H9 (cell line): ENCODE results near the gene DLEC1. TPM values are rescaled to one million over a fixed set of nuclear protein-coding genes. Genes with fewer than 3 reads are reported as not detected.

Experiments
- DNase-seq: peaks from one replicate; pipeline ENCODE4 v3.0.0-alpha.2; 2017
- H2AFZ ChIP-seq: one replicate; pipeline ENCODE4 v1.6.1; 2013; ENCODE audit warnings: mild to moderate bottlenecking, low read length, control low read depth, moderate library complexity
- H2AK5ac ChIP-seq: 2 replicates; pipeline ENCODE4 v1.6.1; 2013; ENCODE audit warnings: low read length, control low read depth, mixed read lengths; ENCODE audit not compliant: insufficient read length
- H2BK120ac ChIP-seq: one replicate; pipeline ENCODE4 v1.6.1; 2013; ENCODE audit warnings: low read depth, mild to moderate bottlenecking, low read length, control low read depth, inconsistent platforms; ENCODE audit not compliant: poor library complexity, severe bottlenecking
- H2BK12ac ChIP-seq: 2 replicates; pipeline ENCODE4 v1.6.1; 2013; ENCODE audit warnings: low read length, control low read depth, mixed read lengths, low read depth; ENCODE audit not compliant: insufficient read length
- H2BK15ac ChIP-seq: 2 replicates; pipeline ENCODE4 v1.6.1; 2013; ENCODE audit warnings: low read depth, low read length, control low read depth
- H2BK20ac ChIP-seq: one replicate; pipeline ENCODE4 v1.6.1; 2013; ENCODE audit warnings: low read depth, mild to moderate bottlenecking, low read length, control low read depth, inconsistent platforms; ENCODE audit not compliant: poor library complexity, severe bottlenecking
- H2BK5ac ChIP-seq: 2 replicates; pipeline ENCODE4 v1.6.1; 2013; ENCODE audit warnings: low read length, control low read depth, mixed read lengths; ENCODE audit not compliant: insufficient read length
- H3K14ac ChIP-seq: 2 replicates; pipeline ENCODE4 v1.6.1; 2013; ENCODE audit warnings: low read length, control low read depth; ENCODE audit not compliant: insufficient read depth
- H3K18ac ChIP-seq: 2 replicates; pipeline ENCODE4 v1.6.1; 2013; ENCODE audit warnings: low read depth, mild to moderate bottlenecking, mixed read lengths, low read length, control low read depth; ENCODE audit not compliant: insufficient read length
- H3K23ac ChIP-seq: 2 replicates; pipeline ENCODE4 v1.6.1; 2013; ENCODE audit warnings: low read length, control low read depth, mixed read lengths, low read depth; ENCODE audit not compliant: insufficient read length
- H3K23me2 ChIP-seq: 2 replicates; pipeline ENCODE4 v1.6.1; 2013; ENCODE audit warnings: low read depth, mild to moderate bottlenecking, mixed read lengths, low read length, control low read depth; ENCODE audit not compliant: insufficient read length, poor library complexity, severe bottlenecking
- H3K27ac ChIP-seq: 2 replicates; pipeline ENCODE4 v1.5.1; 2013; ENCODE audit warnings: low read length, control low read depth, mixed read lengths, low read depth; ENCODE audit not compliant: insufficient read length
- H3K27me3 ChIP-seq: 2 replicates; pipeline ENCODE4 v1.6.1; 2013; ENCODE audit warnings: low read length, control low read depth, inconsistent platforms; ENCODE audit not compliant: insufficient read depth
- H3K4ac ChIP-seq: 2 replicates; pipeline ENCODE4 v1.6.1; 2013; ENCODE audit warnings: low read depth, mild to moderate bottlenecking, control low read depth, inconsistent platforms, low read length, moderate library complexity
- H3K4me1 ChIP-seq: 2 replicates; pipeline ENCODE4 v1.6.1; 2013; ENCODE audit warnings: low read length, control low read depth, inconsistent platforms; ENCODE audit not compliant: insufficient read depth
- H3K4me2 ChIP-seq: 2 replicates; pipeline ENCODE4 v1.6.1; 2013; ENCODE audit warnings: low read length, control low read depth, mixed read lengths; ENCODE audit not compliant: insufficient read length, insufficient read depth
- H3K56ac ChIP-seq: 2 replicates; pipeline ENCODE4 v1.6.1; 2013; ENCODE audit warnings: low read depth, mild to moderate bottlenecking, mixed read lengths, low read length, control low read depth; ENCODE audit not compliant: insufficient read length
- H3K79me1 ChIP-seq: 2 replicates; pipeline ENCODE4 v1.6.1; 2013; ENCODE audit warnings: low read depth, mild to moderate bottlenecking, moderate library complexity, low read length, control low read depth, inconsistent platforms; ENCODE audit not compliant: insufficient read depth, poor library complexity, severe bottlenecking
- H3K79me2 ChIP-seq: 2 replicates; pipeline ENCODE4 v1.6.1; 2013; ENCODE audit warnings: low read length, control low read depth, inconsistent platforms; ENCODE audit not compliant: insufficient read depth
- H3K9ac ChIP-seq: 2 replicates; pipeline ENCODE4 v1.6.1; 2013; ENCODE audit warnings: low read length, control low read depth, mixed read lengths; ENCODE audit not compliant: insufficient read length; ENCODE audit errors: extremely low read depth
- H3K9me3 ChIP-seq: one replicate; pipeline ENCODE4 v1.6.1; 2013; ENCODE audit warnings: low read depth, low read length, inconsistent platforms; ENCODE audit not compliant: control insufficient read depth
- H3T11ph ChIP-seq: one replicate; pipeline ENCODE4 v1.6.1; 2013; ENCODE audit warnings: mild to moderate bottlenecking, low read length, control low read depth, inconsistent platforms
- H4K20me1 ChIP-seq: one replicate; pipeline ENCODE4 v1.6.1; 2013; ENCODE audit not compliant: control insufficient read depth, insufficient read length, insufficient read depth
- H4K5ac ChIP-seq: 2 replicates; pipeline ENCODE4 v1.6.1; 2013; ENCODE audit warnings: low read depth, mild to moderate bottlenecking, mixed read lengths, low read length, control low read depth; ENCODE audit not compliant: insufficient read length
- H4K8ac ChIP-seq: replicated peaks from 2 replicates; pipeline ENCODE4 v1.6.1; 2013; ENCODE audit warnings: low read length, control low read depth, mixed read lengths, low read depth; ENCODE audit not compliant: insufficient read length
- H4K91ac ChIP-seq: 2 replicates; pipeline ENCODE4 v1.6.1; 2013; ENCODE audit warnings: low read depth, mild to moderate bottlenecking, moderate library complexity, mixed read lengths, low read length, control low read depth; ENCODE audit not compliant: insufficient read length
- H3K27ac Mint-ChIP-seq, 3 experiments: 2 replicates in 2 of 3; 3 replicates in 1 of 3; pipeline ENCODE4 v1.8.0; 2020 to 2021; ENCODE audit warnings: mixed read lengths in 3 of 3, mild to moderate bottlenecking in 1 of 3, moderate library complexity in 1 of 3
- H3K27me3 Mint-ChIP-seq: 2 replicates; pipeline ENCODE4 v1.8.0; 2021; ENCODE audit warnings: low read depth, mild to moderate bottlenecking, moderate library complexity, mixed read lengths
- H3K36me3 Mint-ChIP-seq, 3 experiments: 2 replicates in 2 of 3; 3 replicates in 1 of 3; pipeline ENCODE4 v1.8.0; 2020 to 2021; ENCODE audit warnings: low read depth in 3 of 3, mixed read lengths in 3 of 3; ENCODE audit not compliant: insufficient read depth in 1 of 3
- H3K4me1 Mint-ChIP-seq, 2 experiments: 2 replicates each; pipeline ENCODE4 v1.8.0; 2020; ENCODE audit warnings: mixed read lengths in 2 of 2
- H3K4me3 Mint-ChIP-seq, 2 experiments: 2 replicates in 1 of 2; 3 replicates in 1 of 2; pipeline ENCODE4 v1.8.0; 2020 to 2021; ENCODE audit warnings: mild to moderate bottlenecking in 2 of 2, mixed read lengths in 2 of 2, moderate library complexity in 1 of 2
- H3K9me3 Mint-ChIP-seq, 2 experiments: 2 replicates in 1 of 2; 3 replicates in 1 of 2; pipeline ENCODE4 v1.8.0; 2020; ENCODE audit warnings: mild to moderate bottlenecking in 2 of 2, mixed read lengths in 2 of 2, moderate library complexity in 1 of 2
- CTCF ChIP-seq: fragments of 200-600 bp; sonication (generic); conservative IDR thresholded peaks from 3 replicates; pipeline ENCODE4 v1.8.0; 2021; ENCODE audit warnings: antibody characterized with exemption, mild to moderate bottlenecking
- WGBS: extraction: QIAGEN DNeasy Blood & Tissue Kit; methylation state at CpG from one replicate; pipeline ENCODE4 v1.1.7; 2013; ENCODE audit warnings: missing lambda C conversion rate, low lambda C conversion rate, mixed read lengths; ENCODE audit not compliant: insufficient read length; ENCODE audit errors: extremely low coverage; 5-methylcytosine and 5-hydroxymethylcytosine counted together
- total RNA-seq: library from RNA; stranded (reverse); gene quantifications from 2 replicates; pipeline ENCODE4 v1.2.1, GENCODE V29; 2021

Gene DLEC1
- total RNA-seq, 1 experiment from 2014 or later: 2.1 TPM

GRCh38 chr3:38164952-38165721 lies 126.1 kb downstream of the DLEC1 start, which contains the start of gene OXSR1:
Gene OXSR1, plus strand, starts transcription at chr3:38165537. Its CDS starts 340 bp downstream, at chr3:38165877.
- H3K27ac ChIP-seq: peak within 1 kb of the TSS; percentile 54
- no peak within 1 kb of the TSS for H4K91ac ChIP-seq
- H2AK5ac ChIP-seq: no peak within 1 kb of the TSS
- no peak for TF ChIP-seq CTCF
- peaks cover 12% of the 10 kb centered on the region; the same call in 1 of the 2 replicates for H3K79me2 ChIP-seq
- peaks cover 11 to 21% of the 10 kb centered on the region in 2 experiments for H3K4me1 Mint-ChIP-seq
- no peak within 1 kb of the TSS for H3K56ac ChIP-seq
- H2BK12ac ChIP-seq: no peak within 1 kb of the TSS
- peak within 1 kb of the TSS; percentile 85 for H3K9ac ChIP-seq
- peak within 1 kb of the TSS; percentile 97 for H3T11ph ChIP-seq
- peaks cover 0 to 4% (median 0%) of the 10 kb centered on the region in 3 experiments; a peak in 1 of 7 replicates for H3K36me3 Mint-ChIP-seq
- H3K79me1 ChIP-seq: no peaks in the 10 kb centered on the region
- peak within 1 kb of the TSS; percentile 59 for H2BK5ac ChIP-seq
- WGBS: no CpG with 5 or more reads among the region's 57 CpGs
- peak within 1 kb of the TSS; percentile 97 for H3K14ac ChIP-seq
- H2BK20ac ChIP-seq: no peak within 1 kb of the TSS
- peak within 1 kb of the TSS; percentile 62 for H2BK120ac ChIP-seq
- no peaks in the 10 kb centered on the region for H3K4me1 ChIP-seq
- H3K23me2 ChIP-seq: peaks cover 3% of the 10 kb centered on the region
- H3K18ac ChIP-seq: peak within 1 kb of the TSS; percentile 95
- no peaks in the 10 kb centered on the region for H4K20me1 ChIP-seq
- no peaks in the 10 kb centered on the region for H3K27me3 ChIP-seq
- no peak within 1 kb of the TSS; the same call in 1 of the 2 replicates for H3K4ac ChIP-seq
- H3K4me2 ChIP-seq: peak within 1 kb of the TSS; percentile 69
- H4K8ac ChIP-seq: no peak within 1 kb of the TSS
- no peak within 1 kb of the TSS for H2BK15ac ChIP-seq
- no peaks in the 10 kb centered on the region for H3K9me3 ChIP-seq
- H3K23ac ChIP-seq: no peak within 1 kb of the TSS
- H3K4me3 Mint-ChIP-seq: peak within 1 kb of the TSS; percentile 93 to 99
- H3K27me3 Mint-ChIP-seq: 0 out of 2 replicates have a peak, but pooled peaks cover 3% of the 10 kb centered on the region
- H2AFZ ChIP-seq: peak within 1 kb of the TSS; percentile 99
- H3K27ac Mint-ChIP-seq: peak within 1 kb of the TSS; percentile 99 to 100 (median 100)
- DNase-seq: peak; percentile 98
- H4K5ac ChIP-seq: peak within 1 kb of the TSS; percentile 31
- no peaks in the 10 kb centered on the region for H3K9me3 Mint-ChIP-seq
